HG03097 (cell line): ENCODE data around the gene HAAO.

Source experiments
- ATAC-seq: cut with Tn5 transposase; IDR thresholded peaks from one replicate; pipeline ENCODE4 v1.9.1; 2021; ENCODE audit not compliant: unreplicated experiment, low FRiP score

HAAO gene

GRCh38 chr2:42770288-42771131, 21.9 kb downstream of the HAAO start:
- no peak for ATAC-seq

- ATAC-seq, result no peak
These were observed 22.6 kb downstream of the HAAO start for GRCh38 chr2:42769583-42770287.

- ATAC-seq, result no peak
These were observed 23.6 kb downstream of the HAAO start for GRCh38 chr2:42768706-42769256.

- ATAC-seq, result no peak
These were observed 24.3 kb downstream of the HAAO start for GRCh38 chr2:42767899-42768705.

- ATAC-seq, result no peak
These were observed 25.1 kb downstream of the HAAO start for GRCh38 chr2:42767080-42767898.

- no peak for ATAC-seq
These were observed 26.7 kb downstream of the HAAO start for GRCh38 chr2:42765686-42766085.

GRCh38 chr2:42764901-42765300, 27.5 kb downstream of the HAAO start:
- no peak for ATAC-seq

- no peak for ATAC-seq
These were observed 28.3 kb downstream of the HAAO start, which contains the start of gene OXER1 for GRCh38 chr2:42764096-42764495. OXER1 (minus strand) TSS chr2:42764135; CDS start chr2:42764062, 73 bp downstream.

- no peak for ATAC-seq
These were observed 29.3 kb downstream of the HAAO start for GRCh38 chr2:42762823-42763804.

GRCh38 chr2:42762155-42762554, 30.2 kb downstream of the HAAO start:
- ATAC-seq, result no peak

- ATAC-seq, result no peak
These were observed 30.8 kb downstream of the HAAO start for GRCh38 chr2:42761554-42761953.

- no peak for ATAC-seq
These were observed 33.6 kb downstream of the HAAO start for GRCh38 chr2:42758751-42759150.

- ATAC-seq, result no peak
These were observed 34.2 kb downstream of the HAAO start for GRCh38 chr2:42757981-42758740.

GRCh38 chr2:42756966-42757513, 35.3 kb downstream of the HAAO start:
- ATAC-seq, result no peak

GRCh38 chr2:42756150-42756775, 36.1 kb downstream of the HAAO start:
- ATAC-seq, result no peak

GRCh38 chr2:42755191-42755880, 37.0 kb downstream of the HAAO start:
- ATAC-seq, result no peak

- ATAC-seq, result no peak
These were observed 37.6 kb downstream of the HAAO start for GRCh38 chr2:42754776-42755140.
